Gastroesophageal sphincter (tissue), 3 donors: ENCODE data around the gene PCK1.

ENCODE experiments used
- CTCF ChIP-seq, 4 experiments: fragments of 200-600 bp in 2 of 4; fragments of 450-650 bp in 2 of 4; sonication (generic) in 1 of 4; IDR thresholded peaks; one replicate each; pipeline ENCODE4 v1.5.1; 2017 to 2019; ENCODE audit warnings: antibody characterized with exemption in 4 of 4, mild to moderate bottlenecking in 2 of 4, moderate library complexity in 2 of 4
- EP300 ChIP-seq: sonication (generic); formaldehyde crosslinking; IDR thresholded peaks from one replicate; pipeline ENCODE4 v1.6.1; 2017; ENCODE audit warnings: antibody characterized with exemption, mild to moderate bottlenecking
- POLR2A ChIP-seq, 2 donors: fragments of 450-650 bp; IDR thresholded peaks; one replicate each; pipeline ENCODE4 v1.6.1; 2017; ENCODE audit warnings: antibody characterized with exemption in 2 of 2, mild to moderate bottlenecking in 2 of 2, moderate library complexity in 1 of 2
- POLR2AphosphoS5 ChIP-seq: sonication (generic); formaldehyde crosslinking; IDR thresholded peaks from one replicate; pipeline ENCODE4 v1.6.1; 2017; ENCODE audit warnings: antibody characterized with exemption

DNA sequence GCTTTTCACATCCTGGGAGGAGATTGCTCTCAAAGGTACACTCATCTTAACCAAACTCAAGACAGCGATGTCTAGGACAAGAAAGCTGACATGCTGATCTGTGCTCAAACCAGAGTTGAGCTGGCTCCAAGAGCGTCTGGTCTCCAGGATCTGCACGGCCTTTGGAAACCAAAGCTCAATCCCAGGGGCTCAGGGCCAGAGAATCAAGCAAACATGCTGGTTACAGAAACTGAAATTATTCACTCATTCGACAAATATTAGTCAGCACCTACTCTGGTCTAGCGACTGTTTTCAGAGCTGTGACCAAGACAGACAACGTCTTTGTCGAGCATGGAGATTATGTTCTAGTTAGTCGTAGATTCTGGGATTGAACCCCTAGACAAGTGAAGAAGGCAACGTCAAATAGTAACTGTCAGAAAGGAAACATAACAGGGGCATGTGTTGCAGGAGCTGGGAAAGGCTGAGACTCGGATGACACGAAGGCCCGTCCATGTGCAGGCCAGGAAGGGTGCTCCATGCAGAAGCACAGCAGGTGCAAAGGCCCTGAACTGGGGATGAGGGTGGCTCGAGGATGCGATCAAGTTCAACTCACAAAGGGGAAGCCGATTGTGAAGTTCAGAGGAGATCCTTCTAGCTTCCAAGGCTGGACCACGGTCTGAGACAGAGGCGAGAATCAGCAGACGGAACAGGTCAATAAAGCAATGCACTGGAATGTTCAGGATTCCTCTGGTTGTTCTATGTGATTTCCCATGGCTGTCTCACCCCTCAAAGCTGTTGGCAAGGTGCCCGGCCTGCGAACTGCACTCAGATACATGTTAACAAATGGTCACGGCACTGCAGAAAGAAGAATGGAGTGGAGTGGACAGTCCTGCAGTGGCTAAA, 12.5 kb upstream of the PCK1 start:
- TF ChIP-seq CTCF (IDR thresholded peaks at IDR 0.05) (no peak), POLR2AphosphoS5 (no peak), EP300 (no peak), POLR2A (IDR thresholded peaks at IDR 0.05) (no peak)
